SK-N-MC (cell line): ENCODE results near the gene GAK.

Experiments used
- EZH2 ChIP-seq: fragments of 200-600 bp; sonication (generic); IDR thresholded peaks from one replicate; pipeline ENCODE4 v1.6.1; 2017; ENCODE audit warnings: antibody characterized with exemption
- FOXP2 ChIP-seq: optimal IDR thresholded peaks from 2 replicates; pipeline ENCODE3; 2011; ENCODE audit warnings: mild to moderate bottlenecking, moderate library complexity; ENCODE audit not compliant: insufficient read depth; ENCODE audit errors: extremely low read length, control extremely low read depth
- POLR2AphosphoS5 ChIP-seq: IDR thresholded peaks from 2 replicates; pipeline ENCODE4 v1.6.1; 2012; ENCODE audit warnings: mild to moderate bottlenecking, low read depth, low read length, borderline replicate concordance

DNA sequence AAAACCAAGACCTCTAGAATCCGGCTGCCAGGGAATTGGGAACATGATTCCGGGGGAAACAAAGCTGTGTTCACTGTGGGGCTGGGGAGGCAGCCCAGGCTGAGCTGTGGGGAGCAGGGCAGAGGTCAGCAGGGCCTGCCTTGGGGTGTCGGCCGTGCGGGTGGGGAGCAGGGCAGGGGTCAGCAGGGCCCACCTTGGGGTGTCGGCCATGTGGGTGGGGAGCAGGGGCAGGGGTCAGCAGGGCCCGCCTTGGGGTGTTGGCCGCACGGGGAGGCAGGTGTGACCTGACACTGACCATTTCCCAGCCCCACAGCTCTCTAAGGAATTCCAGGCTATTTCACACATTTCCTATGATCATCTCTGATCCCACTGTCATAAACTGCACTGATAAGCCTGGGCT, 60.6 kb downstream of the GAK start:
- TF ChIP-seq POLR2AphosphoS5, result no peak
- no peak for TF ChIP-seq EZH2
- no peak for TF ChIP-seq FOXP2
